Measurements from ENCODE around the gene ABCG5. TPM values are rescaled to one million over a fixed set of nuclear protein-coding genes. Genes with fewer than 3 reads are reported as not detected.

Gene ABCG5
- total RNA-seq, 3 donors from 2014 or later (not counting 1 experiment from before 2014, with no cell fraction given), result not detected

DNA sequence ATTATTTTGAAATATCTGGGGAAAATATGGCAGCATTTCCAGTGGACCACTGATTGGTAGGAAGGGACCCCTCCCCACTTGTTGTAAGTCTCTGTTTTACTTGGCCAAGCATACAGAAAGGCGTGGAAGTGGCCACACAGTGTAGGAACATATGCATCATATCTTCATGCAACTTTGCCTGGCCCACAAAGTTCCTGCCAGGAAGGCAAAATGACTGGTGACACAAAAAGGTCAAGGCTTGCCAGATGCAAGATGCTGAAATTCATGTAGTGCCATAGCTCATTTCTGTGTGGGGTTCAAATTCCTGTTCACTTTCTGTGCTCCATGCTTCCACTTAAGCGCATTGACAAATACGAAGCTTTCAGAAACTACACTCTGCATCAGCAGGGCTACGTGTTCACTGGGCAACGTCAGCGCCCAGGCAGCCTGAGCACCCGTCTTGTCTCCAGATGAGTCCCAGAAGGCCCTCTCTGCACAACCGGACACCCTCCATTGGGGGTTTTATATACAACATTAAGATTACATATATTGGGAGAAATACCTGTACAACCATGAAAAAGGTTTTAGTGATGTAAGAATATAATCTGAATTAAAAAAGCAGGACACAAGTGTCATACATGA is 61.2 kb downstream of the ABCG5 start:
- intact Hi-C loops (cut with micrococcal nuclease), result no loop called here
- H3K27ac ChIP-seq (ENCODE audit: low read length), result no peak overlapping the region
- no peak overlapping the region for H3K4me3 Mint-ChIP-seq

DNA sequence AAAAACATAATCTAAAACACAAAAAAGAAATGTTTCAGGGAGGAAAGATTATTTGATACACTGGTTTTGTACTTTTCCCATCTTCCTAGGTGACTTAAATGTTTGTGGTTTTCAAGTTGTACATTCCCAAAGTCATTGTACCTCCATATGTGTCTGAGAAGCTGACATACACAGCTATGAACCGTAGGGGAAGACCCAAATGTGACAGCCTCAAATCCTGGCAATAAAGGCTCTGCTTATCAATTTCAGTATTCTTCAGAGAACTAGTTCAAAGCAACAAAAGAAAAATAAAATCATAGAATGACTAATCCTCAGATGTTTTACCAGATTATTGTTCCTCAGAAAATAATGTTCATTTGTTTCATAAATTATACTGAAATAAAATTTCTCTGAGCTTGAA is 62.3 kb downstream of the ABCG5 start:
- Mint-ChIP-seq H3K4me1 (peaks cover 12 to 14% of the 10 kb centered on the region in 2 donors), H3K36me3 (no peaks in the 10 kb centered on the region), H3K9me3 (no peaks in the 10 kb centered on the region), H3K27me3 (ENCODE audit: low read depth in 2 of 2) (peaks cover 2 to 15% of the 10 kb centered on the region in 2 donors), H3K27ac (no peak overlapping the region), H3K4me3 (no peak overlapping the region)
- WGBS (ENCODE audit: insufficient coverage), result 71% methylated on average over 1 of the region's 1 CpG
- TF ChIP-seq, protein P1, sequence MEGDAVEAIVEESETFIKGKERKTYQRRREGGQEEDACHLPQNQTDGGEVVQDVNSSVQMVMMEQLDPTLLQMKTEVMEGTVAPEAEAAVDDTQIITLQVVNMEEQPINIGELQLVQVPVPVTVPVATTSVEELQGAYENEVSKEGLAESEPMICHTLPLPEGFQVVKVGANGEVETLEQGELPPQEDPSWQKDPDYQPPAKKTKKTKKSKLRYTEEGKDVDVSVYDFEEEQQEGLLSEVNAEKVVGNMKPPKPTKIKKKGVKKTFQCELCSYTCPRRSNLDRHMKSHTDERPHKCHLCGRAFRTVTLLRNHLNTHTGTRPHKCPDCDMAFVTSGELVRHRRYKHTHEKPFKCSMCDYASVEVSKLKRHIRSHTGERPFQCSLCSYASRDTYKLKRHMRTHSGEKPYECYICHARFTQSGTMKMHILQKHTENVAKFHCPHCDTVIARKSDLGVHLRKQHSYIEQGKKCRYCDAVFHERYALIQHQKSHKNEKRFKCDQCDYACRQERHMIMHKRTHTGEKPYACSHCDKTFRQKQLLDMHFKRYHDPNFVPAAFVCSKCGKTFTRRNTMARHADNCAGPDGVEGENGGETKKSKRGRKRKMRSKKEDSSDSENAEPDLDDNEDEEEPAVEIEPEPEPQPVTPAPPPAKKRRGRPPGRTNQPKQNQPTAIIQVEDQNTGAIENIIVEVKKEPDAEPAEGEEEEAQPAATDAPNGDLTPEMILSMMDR (IDR thresholded peaks at IDR 0.05), result no peak
- H3K27me3 ChIP-seq (ENCODE audit: control insufficient read depth, insufficient read depth, low read length), result no peaks in the 10 kb centered on the region
- no peak overlapping the region for H3K27ac ChIP-seq (ENCODE audit: low read length)
- H3K4me3 ChIP-seq (ENCODE audit: low read length), result no peak overlapping the region
- intact Hi-C loops (cut with micrococcal nuclease), result no loop called here
- H3K36me3 ChIP-seq (ENCODE audit: control insufficient read depth, insufficient read depth, low read length), result no peaks in the 10 kb centered on the region
- no peaks in the 10 kb centered on the region for H3K9me3 ChIP-seq (ENCODE audit: control insufficient read depth, insufficient read depth, low read length)
- ATAC-seq (no peak), DNase-seq (no peak)
- H3K4me1 ChIP-seq (ENCODE audit: control insufficient read depth, insufficient read depth, low read length), result peaks cover 10% of the 10 kb centered on the region

More for the DNA sequence above, 61.2 kb downstream of the ABCG5 start:
- ATAC-seq (no peak), DNase-seq (no peak)
- Mint-ChIP-seq H3K27ac (no peak overlapping the region), H3K27me3 (ENCODE audit: low read depth in 2 of 2) (peaks cover 0 to 9% of the 10 kb centered on the region in 2 donors), H3K4me1 (peaks cover 12 to 14% of the 10 kb centered on the region in 2 donors), H3K36me3 (no peaks in the 10 kb centered on the region), H3K9me3 (no peaks in the 10 kb centered on the region)
- H3K4me1 ChIP-seq (ENCODE audit: control insufficient read depth, insufficient read depth, low read length), result peaks cover 10% of the 10 kb centered on the region
- TF ChIP-seq, protein P1 (IDR thresholded peaks at IDR 0.05), result no peak
- H3K9me3 ChIP-seq (ENCODE audit: control insufficient read depth, insufficient read depth, low read length), result no peaks in the 10 kb centered on the region
- no peak overlapping the region for H3K4me3 ChIP-seq (ENCODE audit: low read length)
- H3K27me3 ChIP-seq (ENCODE audit: control insufficient read depth, insufficient read depth, low read length), result no peaks in the 10 kb centered on the region
- WGBS (ENCODE audit: insufficient coverage), result 93% methylated on average over 7 of the region's 8 CpGs
- H3K36me3 ChIP-seq (ENCODE audit: control insufficient read depth, insufficient read depth, low read length), result no peaks in the 10 kb centered on the region

DNA sequence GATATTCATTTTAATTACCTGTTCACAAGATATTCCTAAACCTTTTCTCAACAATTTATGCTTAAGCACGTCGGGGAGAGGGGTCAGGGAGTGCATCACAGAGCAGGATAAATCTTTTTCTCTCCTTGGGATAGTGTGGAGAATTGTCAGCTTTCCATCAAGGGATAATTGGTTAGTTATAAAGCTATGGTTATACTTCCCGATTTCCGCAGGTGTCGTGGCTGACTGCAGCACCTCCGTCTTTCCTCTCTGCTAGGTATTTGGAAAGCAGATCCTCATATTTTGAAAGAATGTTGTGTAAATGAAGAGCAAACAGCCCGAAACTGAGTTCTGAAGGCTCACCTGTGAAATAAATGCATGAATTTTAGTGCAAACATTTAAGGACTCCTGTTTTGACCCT is 64.0 kb downstream of the ABCG5 start:
- WGBS (ENCODE audit: insufficient coverage), result 41% methylated on average over 7 of the region's 7 CpGs
- Mint-ChIP-seq H3K4me1 (peaks cover 12 to 14% of the 10 kb centered on the region in 2 donors), H3K27me3 (ENCODE audit: low read depth in 2 of 2) (peaks cover 2 to 22% of the 10 kb centered on the region in 2 donors), H3K36me3 (no peaks in the 10 kb centered on the region), H3K9me3 (no peaks in the 10 kb centered on the region), H3K4me3 (peak overlapping the region; percentile 95), H3K27ac (peak overlapping the region in 1 of 2 donors; percentile 91)
- intact Hi-C loops (cut with micrococcal nuclease), result no loop called here
- Histone ChIP-seq H3K36me3 (ENCODE audit: control insufficient read depth, insufficient read depth, low read length) (no peaks in the 10 kb centered on the region), H3K27ac (ENCODE audit: low read length) (no peak overlapping the region), H3K4me3 (ENCODE audit: low read length) (peak overlapping the region; percentile 82), H3K4me1 (ENCODE audit: control insufficient read depth, insufficient read depth, low read length) (peaks cover 10% of the 10 kb centered on the region), H3K9me3 (ENCODE audit: control insufficient read depth, insufficient read depth, low read length) (no peaks in the 10 kb centered on the region), H3K27me3 (ENCODE audit: control insufficient read depth, insufficient read depth, low read length) (no peaks in the 10 kb centered on the region)
- TF ChIP-seq, protein P1 (IDR thresholded peaks at IDR 0.05), result no peak
- no peak for ATAC-seq
- no peak for DNase-seq
